Peyer's patch (tissue), 4 donors: ENCODE measurements around the gene ZNF385D. TPM values are rescaled to one million over a fixed set of nuclear protein-coding genes. Genes with fewer than 3 reads are reported as not detected.

ENCODE experiments used
- DNase-seq, 3 donors: peaks; one replicate each; pipeline ENCODE4 v3.0.0-alpha.2; 2017 to 2019
- H3K27ac ChIP-seq, 4 donors: fragments of 200-600 bp; sonication (generic); one replicate each; pipeline ENCODE4 v1.5.1; 2016 to 2019
- H3K27me3 ChIP-seq, 2 donors: fragments of 200-600 bp; sonication (generic); one replicate each; pipeline ENCODE4 v1.5.1; 2019
- H3K36me3 ChIP-seq, 3 donors: fragments of 200-600 bp; sonication (generic); one replicate each; pipeline ENCODE4 v1.5.1; 2016 to 2019
- H3K4me1 ChIP-seq, 4 donors: fragments of 200-600 bp; sonication (generic); one replicate each; pipeline ENCODE4 v1.5.1; 2016 to 2019
- H3K4me3 ChIP-seq, 4 donors: fragments of 200-600 bp; sonication (generic); 1 replicate in 3 of 4; 2 replicates in 1 of 4; pipeline ENCODE4 v1.5.1; 2016 to 2019; ENCODE audit warnings: mild to moderate bottlenecking in 1 of 4
- H3K9me3 ChIP-seq, 4 donors: fragments of 200-600 bp; sonication (generic); one replicate each; pipeline ENCODE4 v1.5.1; 2016 to 2019; ENCODE audit warnings: mild to moderate bottlenecking in 1 of 4
- CTCF ChIP-seq, 6 experiments: fragments of 450-650 bp in 4 of 6; fragments of 200-600 bp in 2 of 6; sonication (generic) in 1 of 6; IDR thresholded peaks; one replicate each; pipeline ENCODE4 v1.5.1; 2017 to 2019; ENCODE audit warnings: antibody characterized with exemption in 6 of 6, mild to moderate bottlenecking in 3 of 6, moderate library complexity in 1 of 6
- POLR2A ChIP-seq, 2 donors: fragments of 450-650 bp; IDR thresholded peaks; one replicate each; pipeline ENCODE4 v1.5.1; 2017; ENCODE audit warnings: antibody characterized with exemption in 2 of 2, mild to moderate bottlenecking in 2 of 2, moderate library complexity in 2 of 2
- total RNA-seq, 4 donors: library from RNA; depleted of rRNA; stranded (reverse); fragments of >200 nt; gene quantifications; one replicate each; pipeline ENCODE4 v1.1.0, GENCODE V29; 2016

ZNF385D gene
- total RNA-seq, 4 donors from 2014 or later: 1.1 to 3.3 (median 1.8) TPM

- no peak for DNase-seq
- Histone ChIP-seq H3K27ac (no peak overlapping the region), H3K4me1 (no peaks in the 10 kb centered on the region), H3K36me3 (no peaks in the 10 kb centered on the region), H3K27me3 (no peaks in the 10 kb centered on the region), H3K9me3 (no peaks in the 10 kb centered on the region), H3K4me3 (no peak overlapping the region)
- TF ChIP-seq CTCF (IDR thresholded peaks at IDR 0.05): no peak
- TF ChIP-seq POLR2A (IDR thresholded peaks at IDR 0.05): no peak
These were observed 12.7 kb downstream of the ZNF385D start for GRCh38 chr3:21738283-21738682.

- no peak for TF ChIP-seq POLR2A (IDR thresholded peaks at IDR 0.05)
- TF ChIP-seq CTCF (IDR thresholded peaks at IDR 0.05): no peak
- H3K4me1 ChIP-seq: no peaks in the 10 kb centered on the region
- H3K27me3 ChIP-seq: no peaks in the 10 kb centered on the region
- H3K27ac ChIP-seq: no peak overlapping the region
- H3K36me3 ChIP-seq: no peaks in the 10 kb centered on the region
- no peaks in the 10 kb centered on the region for H3K9me3 ChIP-seq
- H3K4me3 ChIP-seq: no peak overlapping the region
- no peak for DNase-seq
These were observed 16.3 kb downstream of the ZNF385D start for GRCh38 chr3:21734746-21735145.

- TF ChIP-seq POLR2A (IDR thresholded peaks at IDR 0.05) (no peak), CTCF (IDR thresholded peaks at IDR 0.05) (no peak)
- Histone ChIP-seq H3K27me3 (no peaks in the 10 kb centered on the region), H3K36me3 (no peaks in the 10 kb centered on the region), H3K27ac (no peak overlapping the region), H3K4me3 (no peak overlapping the region), H3K9me3 (no peaks in the 10 kb centered on the region), H3K4me1 (no peaks in the 10 kb centered on the region)
- no peak for DNase-seq
These were observed 21.0 kb downstream of the ZNF385D start for GRCh38 chr3:21729888-21730459.

DNA sequence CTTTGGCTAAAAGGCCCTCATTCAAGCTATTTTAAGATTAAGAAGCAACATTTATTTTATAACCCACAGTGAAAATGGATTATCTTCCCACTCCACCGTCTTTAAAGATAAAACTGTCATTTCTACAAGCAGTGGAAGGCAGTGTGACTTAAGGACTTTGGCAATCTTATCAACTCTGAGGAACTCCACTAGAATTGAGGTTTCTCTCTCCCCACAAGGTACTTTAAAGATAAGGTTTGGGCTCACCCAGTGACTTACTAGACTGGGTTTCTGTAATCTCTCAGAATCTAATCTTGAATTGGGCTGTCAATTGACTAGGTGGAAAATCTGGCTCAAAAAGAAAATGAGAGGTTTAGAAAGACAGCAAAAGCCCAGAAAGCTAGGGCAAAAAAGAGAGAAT lies 21.7 kb downstream of the ZNF385D start:
- no peak for DNase-seq
- H3K4me1 ChIP-seq: no peaks in the 10 kb centered on the region
- no peaks in the 10 kb centered on the region for H3K27me3 ChIP-seq
- H3K27ac ChIP-seq: no peak overlapping the region
- H3K36me3 ChIP-seq: no peaks in the 10 kb centered on the region
- TF ChIP-seq CTCF (IDR thresholded peaks at IDR 0.05): no peak
- TF ChIP-seq POLR2A (IDR thresholded peaks at IDR 0.05): no peak
- no peaks in the 10 kb centered on the region for H3K9me3 ChIP-seq
- H3K4me3 ChIP-seq: no peak overlapping the region

DNA sequence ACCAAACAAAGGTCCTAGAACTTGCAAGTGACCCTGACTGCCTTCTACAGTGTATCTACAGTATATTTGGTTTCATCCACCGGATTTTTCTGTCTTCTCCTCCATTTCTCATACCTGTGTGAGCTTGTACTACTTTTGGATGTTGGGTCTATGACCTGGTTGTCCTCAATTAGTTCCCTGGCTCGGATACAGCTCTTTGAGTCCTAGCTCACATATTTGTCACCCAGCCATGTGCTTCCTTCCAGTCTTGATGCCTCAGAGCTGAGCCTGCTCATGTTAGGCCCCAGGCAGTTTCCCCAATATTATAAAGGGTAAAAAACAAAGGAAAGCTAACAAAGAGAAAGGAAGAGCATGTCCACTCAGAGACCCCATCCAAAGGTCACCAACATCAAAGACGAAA lies 28.2 kb downstream of the ZNF385D start:
- no peak for TF ChIP-seq POLR2A (IDR thresholded peaks at IDR 0.05)
- no peak for TF ChIP-seq CTCF (IDR thresholded peaks at IDR 0.05)
- H3K27ac ChIP-seq: no peak overlapping the region
- H3K4me1 ChIP-seq: no peaks in the 10 kb centered on the region
- H3K4me3 ChIP-seq: no peak overlapping the region
- no peaks in the 10 kb centered on the region for H3K27me3 ChIP-seq
- H3K36me3 ChIP-seq: no peaks in the 10 kb centered on the region
- no peaks in the 10 kb centered on the region for H3K9me3 ChIP-seq
- DNase-seq: no peak

GRCh38 chr3:21722301-21722700 lies 28.7 kb downstream of the ZNF385D start:
- Histone ChIP-seq H3K4me1 (no peaks in the 10 kb centered on the region), H3K27me3 (no peaks in the 10 kb centered on the region), H3K36me3 (no peaks in the 10 kb centered on the region), H3K4me3 (no peak overlapping the region), H3K27ac (no peak overlapping the region), H3K9me3 (peaks cover 0 to 2% (median 0%) of the 10 kb centered on the region in 4 donors)
- no peak for DNase-seq
- TF ChIP-seq CTCF (IDR thresholded peaks at IDR 0.05) (no peak), POLR2A (IDR thresholded peaks at IDR 0.05) (no peak)
